HCT116 (cell line): ENCODE data around the gene OSBPL10. TPM values are rescaled to one million over a fixed set of nuclear protein-coding genes. Genes with fewer than 3 reads are reported as not detected.

Source experiments
- ATAC-seq: fragments of 200-7000 bp; cut with Tn5 transposase; 2 replicates; pipeline ENCODE4 v1.9.1; 2020; ENCODE audit warnings: mild to moderate bottlenecking, moderate library complexity
- BruUV-seq: library from RNA; stranded (reverse); fragments of 400-500 nt; replicated peaks from 2 replicates; lab custom pipeline; 2021; lab: Mats Ljungman, UMichigan
- CTCF ChIA-PET: fragments of 300-600 bp; sonication (Branson Sonifier 250); formaldehyde crosslinking; loops from one replicate; lab custom pipeline; 2021; ENCODE audit warnings: antibody characterized with exemption; lab: Charles Lee
- POLR2A ChIA-PET: fragments of 300-600, 350-600 bp; sonication (Branson Sonifier 250); formaldehyde crosslinking; loops from one replicate; lab custom pipeline; 2021; ENCODE audit warnings: antibody characterized with exemption; lab: Charles Lee
- RAD21 ChIA-PET, 2 experiments: fragments of 300-600 bp; sonication (Branson Sonifier 250); formaldehyde crosslinking; loops; one replicate each; lab custom pipeline; 2023; ENCODE audit warnings: low total read pairs in 2 of 2; ENCODE audit not compliant: uncharacterized antibody in 2 of 2, unreplicated experiment in 2 of 2, low non-redundant PET in 1 of 2; lab: Charles Lee
- DNase-seq: peaks from one replicate; pipeline ENCODE4 v3.0.0-alpha.2; 2010; ENCODE audit warnings: low read depth, low spot score
- H2AFZ ChIP-seq: fragments of 200-600 bp; shearing (Covaris generic), sonication (generic); 2 replicates; pipeline ENCODE4 v1.6.1; 2017; ENCODE audit warnings: low read depth, mixed run types, mixed read lengths, antibody characterized with exemption, low read length; ENCODE audit not compliant: poor library complexity, severe bottlenecking
- H3K27ac ChIP-seq: 2 replicates; pipeline ENCODE4 v1.5.1; 2012; ENCODE audit warnings: low read depth, low read length
- H3K27me3 ChIP-seq: fragments of 200-600 bp; sonication (generic); 2 replicates; pipeline ENCODE4 v1.6.1; 2016; ENCODE audit warnings: mixed run types, low read length, mixed read lengths; ENCODE audit not compliant: insufficient read depth
- H3K36me3 ChIP-seq, 2 experiments: fragments of 200-500 bp in 1 of 2; fragments of 200-600 bp in 1 of 2; sonication (Bioruptor generic) in 1 of 2; sonication (generic) in 1 of 2; 2 replicates each; pipeline versions ENCODE4 v1.5.1 to v1.6.1; 2014 to 2016; ENCODE audit warnings: low read length in 2 of 2, inconsistent platforms in 1 of 2, mixed read lengths in 1 of 2, mixed run types in 1 of 2; ENCODE audit not compliant: insufficient read depth in 2 of 2, control insufficient read depth in 1 of 2
- H3K4me1 ChIP-seq, 2 experiments: fragments of 200-600 bp in 1 of 2; sonication (generic) in 1 of 2; 2 replicates each; pipeline versions ENCODE4 v1.5.1 to v1.6.1; 2012 to 2017; ENCODE audit warnings: low read length in 2 of 2, inconsistent platforms in 1 of 2, mild to moderate bottlenecking in 1 of 2, mixed read lengths in 1 of 2, mixed run types in 1 of 2, moderate library complexity in 1 of 2; ENCODE audit not compliant: insufficient read depth in 2 of 2, control insufficient read depth in 1 of 2
- H3K4me2 ChIP-seq: fragments of 200-600 bp; sonication (generic); 2 replicates; pipeline ENCODE4 v1.6.1; 2017; ENCODE audit warnings: mixed run types, low read length, mixed read lengths
- H3K4me3 ChIP-seq, 2 experiments: fragments of 200-600 bp in 1 of 2; sonication (generic) in 1 of 2; replicated peaks in 1 of 2; 2 replicates each; pipeline ENCODE4 v1.5.1; 2011 to 2016; ENCODE audit warnings: low read length in 2 of 2, control low read depth in 1 of 2, low read depth in 1 of 2, mild to moderate bottlenecking in 1 of 2, mixed read lengths in 1 of 2, mixed run types in 1 of 2
- H3K79me2 ChIP-seq: fragments of 200-600 bp; sonication (generic); 2 replicates; pipeline ENCODE4 v1.6.1; 2017; ENCODE audit warnings: mild to moderate bottlenecking, mixed run types, low read length, moderate library complexity, mixed read lengths; ENCODE audit not compliant: insufficient read depth
- H3K9ac ChIP-seq: fragments of 200-600 bp; sonication (generic); 2 replicates; pipeline ENCODE4 v1.6.1; 2016; ENCODE audit warnings: low read length, mixed read lengths
- H3K9me2 ChIP-seq: fragments of 200-600 bp; sonication (generic), shearing (Covaris generic); 2 replicates; pipeline ENCODE4 v1.6.1; 2017; ENCODE audit warnings: mixed run types, mild to moderate bottlenecking, moderate library complexity; ENCODE audit not compliant: insufficient read depth
- H3K9me3 ChIP-seq, 2 experiments: fragments of 200-500 bp in 1 of 2; fragments of 200-600 bp in 1 of 2; sonication (Bioruptor generic) in 1 of 2; sonication (generic) in 1 of 2; 2 replicates each; pipeline ENCODE4 v1.6.1; 2014 to 2017; ENCODE audit warnings: low read length in 2 of 2, mixed read lengths in 2 of 2, inconsistent platforms in 1 of 2, low read depth in 1 of 2, mild to moderate bottlenecking in 1 of 2, mixed run types in 1 of 2, moderate library complexity in 1 of 2; ENCODE audit not compliant: control insufficient read depth in 1 of 2, insufficient read depth in 1 of 2
- H4K20me1 ChIP-seq: fragments of 200-600 bp; sonication (generic), shearing (Covaris generic); 2 replicates; pipeline ENCODE4 v1.6.1; 2017; ENCODE audit warnings: mixed run types, mild to moderate bottlenecking, moderate library complexity; ENCODE audit not compliant: insufficient read depth
- ATF3 ChIP-seq: IDR thresholded peaks from 2 replicates; pipeline ENCODE4 v1.6.1; 2012
- CBX3 ChIP-seq: IDR thresholded peaks from 2 replicates; pipeline ENCODE4 v1.6.1; 2012; ENCODE audit warnings: low read depth
- EGR1 ChIP-seq: IDR thresholded peaks from 2 replicates; pipeline ENCODE4 v1.6.1; 2012; ENCODE audit warnings: low read depth
- ELF1 ChIP-seq: IDR thresholded peaks from 2 replicates; pipeline ENCODE4 v1.6.1; 2012; ENCODE audit warnings: low read depth, borderline replicate concordance
- EZH2 ChIP-seq: fragments of 200-600 bp; sonication (generic); IDR thresholded peaks from 2 replicates; pipeline ENCODE4 v1.6.1; 2017; ENCODE audit warnings: antibody characterized with exemption, mixed run types
- FOSL1 ChIP-seq: IDR thresholded peaks from 2 replicates; pipeline ENCODE4 v1.6.1; 2012; ENCODE audit warnings: low read depth
- JUND ChIP-seq: IDR thresholded peaks from 2 replicates; pipeline ENCODE4 v1.6.1; 2012
- MAX ChIP-seq: IDR thresholded peaks from 2 replicates; pipeline ENCODE4 v1.6.1; 2012
- POLR2A ChIP-seq: IDR thresholded peaks from 2 replicates; pipeline ENCODE4 v1.7.0; 2011; ENCODE audit warnings: borderline replicate concordance; ENCODE audit not compliant: insufficient read depth, insufficient read length; ENCODE audit errors: extremely low read depth
- POLR2AphosphoS5 ChIP-seq: IDR thresholded peaks from 2 replicates; pipeline ENCODE4 v1.6.1; 2011; ENCODE audit warnings: mild to moderate bottlenecking, low read depth, low read length, moderate library complexity
- RAD21 ChIP-seq: IDR thresholded peaks from 2 replicates; pipeline ENCODE4 v1.6.1; 2012; ENCODE audit warnings: low read depth, mild to moderate bottlenecking
- SIN3A ChIP-seq: IDR thresholded peaks from 2 replicates; pipeline ENCODE4 v1.6.1; 2012; ENCODE audit warnings: low read depth
- SP1 ChIP-seq: IDR thresholded peaks from 2 replicates; pipeline ENCODE4 v1.6.1; 2012; ENCODE audit warnings: low read depth
- SRF ChIP-seq: IDR thresholded peaks from 2 replicates; pipeline ENCODE4 v1.6.1; 2012; ENCODE audit warnings: low read depth
- TCF7L2 ChIP-seq: IDR thresholded peaks from 2 replicates; pipeline ENCODE4 v1.7.0; 2011; ENCODE audit warnings: borderline replicate concordance, inconsistent platforms; ENCODE audit not compliant: insufficient read depth, insufficient read length; ENCODE audit errors: extremely low read depth
- YY1 ChIP-seq: IDR thresholded peaks from 2 replicates; pipeline ENCODE4 v1.6.1; 2011; ENCODE audit warnings: low read length, low read depth, moderate library complexity, mild to moderate bottlenecking; ENCODE audit not compliant: insufficient replicate concordance; ENCODE audit errors: extremely low read depth
- ZNF274 ChIP-seq: fragments of 200-500 bp; sonication (Bioruptor generic); IDR thresholded peaks from 2 replicates; pipeline ENCODE4 v1.6.1; 2014; ENCODE audit warnings: mild to moderate bottlenecking, low read depth, low read length, inconsistent platforms
- intact Hi-C: fragments of 100-400 bp; cut with micrococcal nuclease; formaldehyde crosslinking; loops from 2 replicates; pipeline ENCODE4 v1.10.0; 2022
- total RNA-seq: library from RNA; stranded (reverse); gene quantifications from one replicate; pipeline ENCODE4 v1.2.1, GENCODE V29; 2021; ENCODE audit not compliant: unreplicated experiment
- TF ChIP-seq, protein P1 (sequence below): IDR thresholded peaks from 2 replicates; pipeline ENCODE4 v1.6.1; 2012; ENCODE audit warnings: low read depth
- TF ChIP-seq, protein P2 (sequence below), 3 experiments: fragments of 200-600 bp in 1 of 3; sonication (generic) in 1 of 3; IDR thresholded peaks in 2 of 3; conservative IDR thresholded peaks in 1 of 3; 2 replicates each; pipeline ENCODE4 v1.5.1; 2012 to 2017; ENCODE audit warnings: low read depth in 2 of 3, low read length in 2 of 3, antibody characterized with exemption in 1 of 3, borderline replicate concordance in 1 of 3, control low read depth in 1 of 3, mild to moderate bottlenecking in 1 of 3, mixed read lengths in 1 of 3, mixed run types in 1 of 3, moderate library complexity in 1 of 3; ENCODE audit not compliant: insufficient read depth in 1 of 3

Gene OSBPL10
- total RNA-seq, 1 experiment from 2014 or later, result 25.8 TPM

DNA sequence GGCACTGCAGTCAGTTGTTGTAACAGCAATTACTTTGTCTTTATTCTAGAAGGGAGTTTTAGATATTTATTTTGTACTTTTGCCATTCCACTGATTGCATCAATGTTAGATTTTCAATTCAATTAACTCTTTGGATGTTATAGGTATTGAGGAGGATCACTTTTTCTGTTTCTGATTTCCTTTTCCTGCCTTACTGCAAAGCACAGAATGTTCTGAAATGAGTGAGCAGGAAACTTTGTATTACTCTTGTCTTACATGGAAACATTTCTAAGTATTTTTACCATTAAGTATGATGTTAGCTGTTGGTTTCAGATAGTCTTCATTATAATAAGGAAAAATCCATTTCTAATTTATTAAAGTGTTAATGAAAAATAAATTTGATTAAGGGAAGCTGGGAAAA, 80.5 kb downstream of the OSBPL10 start:
- no peaks in the 10 kb centered on the region for H3K27me3 ChIP-seq
- H3K4me2 ChIP-seq, result no peak overlapping the region
- no peak for ATAC-seq
- no peak overlapping the region for H3K27ac ChIP-seq
- H4K20me1 ChIP-seq, result no peaks in the 10 kb centered on the region
- H3K9me3 ChIP-seq, result no peaks in the 10 kb centered on the region
- RAD21 ChIA-PET, result no interaction called here
- CTCF ChIA-PET, result no interaction called here
- H3K9me2 ChIP-seq, result no peaks in the 10 kb centered on the region
- H3K9ac ChIP-seq, result no peak overlapping the region
- POLR2A ChIA-PET, result no interaction called here
- H2AFZ ChIP-seq, result no peak overlapping the region
- TF ChIP-seq RAD21 (no peak), SRF (no peak), CBX3 (no peak), SP1 (no peak), JUND (no peak), EZH2 (no peak), ZNF274 (no peak), FOSL1 (no peak), EGR1 (no peak), MAX (no peak), SIN3A (no peak), ATF3 (no peak), POLR2AphosphoS5 (no peak), YY1 (no peak), POLR2A (no peak), ELF1 (no peak), TCF7L2 (no peak)
- TF ChIP-seq, protein P1, sequence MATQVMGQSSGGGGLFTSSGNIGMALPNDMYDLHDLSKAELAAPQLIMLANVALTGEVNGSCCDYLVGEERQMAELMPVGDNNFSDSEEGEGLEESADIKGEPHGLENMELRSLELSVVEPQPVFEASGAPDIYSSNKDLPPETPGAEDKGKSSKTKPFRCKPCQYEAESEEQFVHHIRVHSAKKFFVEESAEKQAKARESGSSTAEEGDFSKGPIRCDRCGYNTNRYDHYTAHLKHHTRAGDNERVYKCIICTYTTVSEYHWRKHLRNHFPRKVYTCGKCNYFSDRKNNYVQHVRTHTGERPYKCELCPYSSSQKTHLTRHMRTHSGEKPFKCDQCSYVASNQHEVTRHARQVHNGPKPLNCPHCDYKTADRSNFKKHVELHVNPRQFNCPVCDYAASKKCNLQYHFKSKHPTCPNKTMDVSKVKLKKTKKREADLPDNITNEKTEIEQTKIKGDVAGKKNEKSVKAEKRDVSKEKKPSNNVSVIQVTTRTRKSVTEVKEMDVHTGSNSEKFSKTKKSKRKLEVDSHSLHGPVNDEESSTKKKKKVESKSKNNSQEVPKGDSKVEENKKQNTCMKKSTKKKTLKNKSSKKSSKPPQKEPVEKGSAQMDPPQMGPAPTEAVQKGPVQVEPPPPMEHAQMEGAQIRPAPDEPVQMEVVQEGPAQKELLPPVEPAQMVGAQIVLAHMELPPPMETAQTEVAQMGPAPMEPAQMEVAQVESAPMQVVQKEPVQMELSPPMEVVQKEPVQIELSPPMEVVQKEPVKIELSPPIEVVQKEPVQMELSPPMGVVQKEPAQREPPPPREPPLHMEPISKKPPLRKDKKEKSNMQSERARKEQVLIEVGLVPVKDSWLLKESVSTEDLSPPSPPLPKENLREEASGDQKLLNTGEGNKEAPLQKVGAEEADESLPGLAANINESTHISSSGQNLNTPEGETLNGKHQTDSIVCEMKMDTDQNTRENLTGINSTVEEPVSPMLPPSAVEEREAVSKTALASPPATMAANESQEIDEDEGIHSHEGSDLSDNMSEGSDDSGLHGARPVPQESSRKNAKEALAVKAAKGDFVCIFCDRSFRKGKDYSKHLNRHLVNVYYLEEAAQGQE, result no peak
- TF ChIP-seq, protein P2, sequence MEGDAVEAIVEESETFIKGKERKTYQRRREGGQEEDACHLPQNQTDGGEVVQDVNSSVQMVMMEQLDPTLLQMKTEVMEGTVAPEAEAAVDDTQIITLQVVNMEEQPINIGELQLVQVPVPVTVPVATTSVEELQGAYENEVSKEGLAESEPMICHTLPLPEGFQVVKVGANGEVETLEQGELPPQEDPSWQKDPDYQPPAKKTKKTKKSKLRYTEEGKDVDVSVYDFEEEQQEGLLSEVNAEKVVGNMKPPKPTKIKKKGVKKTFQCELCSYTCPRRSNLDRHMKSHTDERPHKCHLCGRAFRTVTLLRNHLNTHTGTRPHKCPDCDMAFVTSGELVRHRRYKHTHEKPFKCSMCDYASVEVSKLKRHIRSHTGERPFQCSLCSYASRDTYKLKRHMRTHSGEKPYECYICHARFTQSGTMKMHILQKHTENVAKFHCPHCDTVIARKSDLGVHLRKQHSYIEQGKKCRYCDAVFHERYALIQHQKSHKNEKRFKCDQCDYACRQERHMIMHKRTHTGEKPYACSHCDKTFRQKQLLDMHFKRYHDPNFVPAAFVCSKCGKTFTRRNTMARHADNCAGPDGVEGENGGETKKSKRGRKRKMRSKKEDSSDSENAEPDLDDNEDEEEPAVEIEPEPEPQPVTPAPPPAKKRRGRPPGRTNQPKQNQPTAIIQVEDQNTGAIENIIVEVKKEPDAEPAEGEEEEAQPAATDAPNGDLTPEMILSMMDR (IDR thresholded peaks at IDR 0.05 in 2 of 3, conservative IDR thresholded peaks at IDR 0.05 in 1 of 3; ENCODE audit: borderline replicate concordance in 1 of 3, insufficient read depth in 1 of 3, low read depth in 2 of 3, low read length in 2 of 3), result no peak
- no peak for DNase-seq
- no peaks in the 10 kb centered on the region for H3K36me3 ChIP-seq
- intact Hi-C loops, result no loop called here
- no TSS peak for BruUV-seq
- H3K79me2 ChIP-seq, result peaks cover 7% of the 10 kb centered on the region; the same call in 1 of the 2 replicates
- peaks cover 4 to 10% of the 10 kb centered on the region in 2 experiments; a peak in 2 of 4 replicates for H3K4me1 ChIP-seq
- no peak overlapping the region for H3K4me3 ChIP-seq
